Measurements from ENCODE around the gene CCDC183.
"Not testable (repeated sequence)": the region's sequence is repeated elsewhere in the genome, so short reads cannot be mapped to it uniquely, and the experiment has no call there.

DNA sequence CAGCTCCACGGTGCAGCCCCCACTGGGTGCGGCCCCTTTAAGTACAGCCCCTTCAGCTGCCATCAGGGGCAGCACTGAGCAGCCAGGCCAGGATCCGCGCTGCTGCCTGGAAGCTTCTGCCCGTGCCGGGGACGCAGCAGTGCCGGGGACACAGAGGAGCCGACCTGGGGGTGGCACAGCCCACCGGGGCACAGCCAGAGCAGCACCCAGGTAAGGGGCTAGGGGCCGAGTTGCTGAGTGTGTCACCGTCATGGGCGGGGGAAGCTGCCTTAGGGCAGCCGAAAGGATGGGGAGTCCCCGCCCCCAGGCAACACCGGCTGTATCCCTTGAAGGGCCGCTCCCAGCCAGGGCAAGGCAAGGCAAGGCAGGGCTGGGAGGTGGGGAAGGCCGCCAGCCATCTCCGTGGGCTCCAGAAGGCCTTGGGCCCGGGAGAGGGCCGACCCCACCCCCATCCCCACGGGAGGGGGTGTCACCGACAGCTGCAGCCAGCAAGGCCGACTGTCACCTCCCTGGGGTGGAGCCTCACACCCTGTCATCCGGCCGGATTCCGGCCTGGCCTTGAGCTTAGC lies 46.3 kb downstream of the CCDC183 start, which contains the start of gene AJM1:
- TF ChIP-seq, protein P1, sequence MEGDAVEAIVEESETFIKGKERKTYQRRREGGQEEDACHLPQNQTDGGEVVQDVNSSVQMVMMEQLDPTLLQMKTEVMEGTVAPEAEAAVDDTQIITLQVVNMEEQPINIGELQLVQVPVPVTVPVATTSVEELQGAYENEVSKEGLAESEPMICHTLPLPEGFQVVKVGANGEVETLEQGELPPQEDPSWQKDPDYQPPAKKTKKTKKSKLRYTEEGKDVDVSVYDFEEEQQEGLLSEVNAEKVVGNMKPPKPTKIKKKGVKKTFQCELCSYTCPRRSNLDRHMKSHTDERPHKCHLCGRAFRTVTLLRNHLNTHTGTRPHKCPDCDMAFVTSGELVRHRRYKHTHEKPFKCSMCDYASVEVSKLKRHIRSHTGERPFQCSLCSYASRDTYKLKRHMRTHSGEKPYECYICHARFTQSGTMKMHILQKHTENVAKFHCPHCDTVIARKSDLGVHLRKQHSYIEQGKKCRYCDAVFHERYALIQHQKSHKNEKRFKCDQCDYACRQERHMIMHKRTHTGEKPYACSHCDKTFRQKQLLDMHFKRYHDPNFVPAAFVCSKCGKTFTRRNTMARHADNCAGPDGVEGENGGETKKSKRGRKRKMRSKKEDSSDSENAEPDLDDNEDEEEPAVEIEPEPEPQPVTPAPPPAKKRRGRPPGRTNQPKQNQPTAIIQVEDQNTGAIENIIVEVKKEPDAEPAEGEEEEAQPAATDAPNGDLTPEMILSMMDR (conservative IDR thresholded peaks at IDR 0.05; ENCODE audit: low read length): peak; percentile 82
- TF ChIP-seq EZH2phosphoT487 (IDR thresholded peaks at IDR 0.05; ENCODE audit: borderline replicate concordance, low read depth, low read length): not testable (repeated sequence)

Data from OCI-LY7 (cell line).